WERI-Rb-1 (cell line): Measurements from ENCODE around the gene ACSF2.
A peak's percentile ranks its signal among the peaks of the same experiment; 100 is the strongest.

ENCODE experiments used
- DNase-seq: peaks from one replicate; pipeline ENCODE4 v3.0.0-alpha.2; 2020
- H3K27ac ChIP-seq: fragments of 250-450 bp; sonication (Bioruptor Pico); 2 replicates; pipeline ENCODE4 v1.5.1; 2020; ENCODE audit warnings: mild to moderate bottlenecking, moderate library complexity
- H3K27me3 ChIP-seq: fragments of 250-450 bp; sonication (Bioruptor Pico); 2 replicates; pipeline ENCODE4 v1.5.1; 2021; ENCODE audit warnings: mild to moderate bottlenecking, low read depth, moderate library complexity; ENCODE audit not compliant: insufficient read depth, severe bottlenecking
- H3K36me3 ChIP-seq: fragments of 250-450 bp; sonication (Bioruptor Pico); 2 replicates; pipeline ENCODE4 v1.5.1; 2020; ENCODE audit warnings: mild to moderate bottlenecking, moderate library complexity
- H3K4me3 ChIP-seq: 2 replicates; pipeline ENCODE4 v1.5.1; 2011; ENCODE audit warnings: low read depth, mild to moderate bottlenecking, control low read depth, low read length
- H3K9me3 ChIP-seq: fragments of 250-450 bp; sonication (Bioruptor Pico); 2 replicates; pipeline ENCODE4 v1.5.1; 2021; ENCODE audit warnings: mild to moderate bottlenecking, moderate library complexity; ENCODE audit not compliant: severe bottlenecking
- TF ChIP-seq, protein P1 (sequence below): IDR thresholded peaks from 2 replicates; pipeline ENCODE4 v1.5.1; 2011; ENCODE audit warnings: low read depth, mild to moderate bottlenecking, control low read depth, inconsistent platforms, low read length

ACSF2 gene

DNA sequence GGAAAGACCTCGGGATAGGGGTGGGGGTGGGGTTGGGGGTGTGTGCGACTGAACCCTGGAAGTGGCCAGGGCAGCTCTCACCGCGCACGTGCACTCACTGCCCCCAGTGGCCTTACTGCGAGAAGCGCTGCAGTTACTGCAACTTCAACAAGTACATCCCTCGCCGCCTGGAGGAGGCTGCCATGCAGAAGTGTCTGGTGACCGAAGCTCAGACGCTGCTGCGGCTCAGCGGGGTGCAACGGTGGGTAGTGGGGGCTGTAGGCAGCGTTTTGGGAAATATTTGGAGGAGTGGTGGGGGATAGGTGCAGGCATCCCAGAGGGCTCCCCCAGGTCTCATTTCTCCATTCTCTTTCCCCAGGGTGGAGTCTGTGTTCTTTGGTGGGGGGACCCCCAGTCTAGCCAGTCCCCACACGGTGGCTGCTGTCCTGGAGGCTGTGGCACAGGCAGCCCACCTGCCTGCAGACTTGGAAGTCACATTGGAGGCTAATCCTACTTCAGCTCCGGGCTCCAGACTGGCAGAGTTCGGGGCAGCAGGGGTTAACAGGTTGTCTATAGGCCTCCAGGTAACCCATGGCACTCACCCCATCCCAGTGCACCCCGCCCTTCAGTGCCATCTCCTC lies 53.6 kb downstream of the ACSF2 start:
- H3K4me3 ChIP-seq = peak overlapping the region; percentile 93
- no peak overlapping the region for H3K27ac ChIP-seq
- no peaks in the 10 kb centered on the region for H3K9me3 ChIP-seq
- peaks cover under 1% of the 10 kb centered on the region for H3K36me3 ChIP-seq
- H3K27me3 ChIP-seq = no peaks in the 10 kb centered on the region
- DNase-seq = peak; percentile 96
- TF ChIP-seq, protein P1, sequence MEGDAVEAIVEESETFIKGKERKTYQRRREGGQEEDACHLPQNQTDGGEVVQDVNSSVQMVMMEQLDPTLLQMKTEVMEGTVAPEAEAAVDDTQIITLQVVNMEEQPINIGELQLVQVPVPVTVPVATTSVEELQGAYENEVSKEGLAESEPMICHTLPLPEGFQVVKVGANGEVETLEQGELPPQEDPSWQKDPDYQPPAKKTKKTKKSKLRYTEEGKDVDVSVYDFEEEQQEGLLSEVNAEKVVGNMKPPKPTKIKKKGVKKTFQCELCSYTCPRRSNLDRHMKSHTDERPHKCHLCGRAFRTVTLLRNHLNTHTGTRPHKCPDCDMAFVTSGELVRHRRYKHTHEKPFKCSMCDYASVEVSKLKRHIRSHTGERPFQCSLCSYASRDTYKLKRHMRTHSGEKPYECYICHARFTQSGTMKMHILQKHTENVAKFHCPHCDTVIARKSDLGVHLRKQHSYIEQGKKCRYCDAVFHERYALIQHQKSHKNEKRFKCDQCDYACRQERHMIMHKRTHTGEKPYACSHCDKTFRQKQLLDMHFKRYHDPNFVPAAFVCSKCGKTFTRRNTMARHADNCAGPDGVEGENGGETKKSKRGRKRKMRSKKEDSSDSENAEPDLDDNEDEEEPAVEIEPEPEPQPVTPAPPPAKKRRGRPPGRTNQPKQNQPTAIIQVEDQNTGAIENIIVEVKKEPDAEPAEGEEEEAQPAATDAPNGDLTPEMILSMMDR = peak; percentile 95

DNA sequence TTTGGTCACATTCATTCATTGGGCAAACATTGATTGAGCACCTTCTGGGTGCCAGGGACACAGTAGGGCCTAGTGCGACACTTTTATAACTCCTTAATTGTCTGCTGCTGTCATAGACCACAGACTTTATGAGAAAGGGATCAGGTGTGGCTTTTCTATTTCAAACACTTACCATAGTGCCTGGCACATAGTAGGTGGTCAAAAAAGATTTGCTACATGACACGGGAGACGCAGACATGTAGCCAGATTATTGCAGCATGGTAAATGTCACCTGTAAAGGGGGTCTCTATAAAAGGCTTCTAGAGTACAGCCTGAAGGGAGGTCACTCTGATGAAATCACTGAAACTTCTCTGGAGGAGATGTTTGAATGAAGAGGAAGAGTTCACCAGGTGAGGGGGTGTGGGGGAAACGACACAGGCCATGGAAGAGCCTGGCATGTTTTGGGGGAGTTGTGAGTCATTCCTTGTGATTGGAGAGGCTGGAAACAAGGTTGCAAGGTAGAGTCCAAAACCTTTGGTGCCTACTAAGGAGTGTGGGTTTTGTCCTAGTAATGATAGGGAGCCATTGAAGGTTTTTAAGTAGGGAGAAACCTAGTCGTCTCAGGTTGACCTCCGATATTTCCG lies 54.2 kb downstream of the ACSF2 start:
- DNase-seq = no peak
- Histone ChIP-seq H3K27me3 (no peaks in the 10 kb centered on the region), H3K4me3 (no peak overlapping the region), H3K36me3 (peaks cover 5% of the 10 kb centered on the region), H3K9me3 (no peaks in the 10 kb centered on the region), H3K27ac (no peak overlapping the region)
- TF ChIP-seq, protein P1 = no peak

DNA sequence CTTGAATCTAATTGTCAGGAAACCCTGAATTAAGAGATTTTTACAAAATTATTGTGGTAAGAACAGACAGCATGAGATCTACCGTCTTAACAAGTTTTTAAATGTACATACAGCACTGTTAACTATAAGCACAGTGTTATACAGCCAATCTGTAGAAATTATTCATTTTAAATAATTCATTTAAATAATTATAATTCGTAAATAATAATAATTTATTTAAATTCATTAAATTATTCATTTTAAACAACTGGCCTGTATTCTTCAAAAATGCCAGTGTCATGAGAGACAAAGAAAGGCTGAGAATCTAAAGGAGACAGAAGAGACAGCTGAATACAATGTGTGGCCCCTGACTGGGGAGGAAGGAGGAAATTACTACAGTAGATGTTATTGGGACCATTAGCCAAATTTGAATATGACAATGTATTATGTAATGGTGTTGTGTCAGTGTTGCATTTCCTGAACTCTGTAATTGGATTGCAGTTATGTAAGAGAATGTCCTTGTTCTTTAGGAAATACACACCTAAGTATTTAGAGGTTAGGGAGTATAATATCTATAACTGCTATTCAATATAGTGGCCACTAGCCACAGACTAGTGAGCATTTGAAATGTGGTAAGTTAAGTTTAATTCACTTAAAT lies 55.0 kb downstream of the ACSF2 start:
- no peaks in the 10 kb centered on the region for H3K9me3 ChIP-seq
- peaks cover 5% of the 10 kb centered on the region for H3K36me3 ChIP-seq
- no peak for DNase-seq
- no peak overlapping the region for H3K4me3 ChIP-seq
- TF ChIP-seq, protein P1 = no peak
- H3K27me3 ChIP-seq = no peaks in the 10 kb centered on the region
- H3K27ac ChIP-seq = no peak overlapping the region

DNA sequence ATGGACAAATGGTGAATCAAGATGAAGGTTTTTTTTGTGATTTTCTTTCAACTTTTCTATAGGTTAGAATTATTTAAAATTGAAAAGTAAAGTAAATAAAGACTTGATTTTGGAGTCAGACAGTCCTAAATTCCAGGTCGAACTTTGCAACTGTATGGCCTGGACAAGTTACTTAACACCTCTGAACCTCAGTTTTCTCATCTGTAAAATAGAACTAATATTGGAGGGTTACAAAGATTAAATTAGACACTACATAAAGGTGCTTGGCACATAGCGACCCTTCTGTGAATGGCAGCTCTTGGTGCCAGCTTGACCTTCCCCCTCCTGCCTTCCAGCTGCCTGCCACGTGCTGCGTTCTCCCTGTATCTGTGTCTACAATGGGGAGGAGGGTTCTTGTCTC lies 55.6 kb downstream of the ACSF2 start:
- H3K27me3 ChIP-seq = no peaks in the 10 kb centered on the region
- no peaks in the 10 kb centered on the region for H3K9me3 ChIP-seq
- no peak for DNase-seq
- H3K36me3 ChIP-seq = peaks cover 5% of the 10 kb centered on the region
- H3K4me3 ChIP-seq = no peak overlapping the region
- no peak overlapping the region for H3K27ac ChIP-seq
- TF ChIP-seq, protein P1 = no peak

DNA sequence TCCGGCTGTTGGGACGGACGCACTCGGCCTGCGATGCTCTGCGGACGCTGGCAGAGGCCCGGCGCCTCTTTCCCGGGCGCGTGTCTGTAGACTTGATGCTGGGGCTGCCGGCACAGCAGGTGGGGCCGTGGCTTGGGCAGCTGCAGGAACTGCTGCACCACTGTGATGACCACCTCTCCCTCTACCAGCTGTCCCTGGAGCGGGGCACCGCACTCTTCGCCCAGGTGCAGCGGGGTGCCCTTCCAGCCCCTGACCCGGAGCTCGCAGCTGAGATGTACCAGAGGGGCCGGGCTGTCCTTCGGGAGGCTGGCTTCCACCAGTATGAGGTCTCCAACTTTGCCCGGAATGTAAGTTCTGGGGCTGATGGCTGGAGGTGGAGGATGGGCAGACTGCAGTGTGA lies 56.1 kb downstream of the ACSF2 start:
- TF ChIP-seq, protein P1 = no peak
- Histone ChIP-seq H3K36me3 (peaks cover 5% of the 10 kb centered on the region), H3K27me3 (no peaks in the 10 kb centered on the region), H3K9me3 (no peaks in the 10 kb centered on the region), H3K27ac (no peak overlapping the region), H3K4me3 (no peak overlapping the region)
- DNase-seq = no peak
